ACC112 (cell line): ENCODE results near the gene PAX7.

Source experiments
- H2AFZ ChIP-seq: fragments of 200-600 bp; sonication (generic); one replicate; pipeline ENCODE4 v1.6.0; 2017; ENCODE audit warnings: antibody characterized with exemption, low read length; ENCODE audit not compliant: unreplicated experiment
- H3K27ac ChIP-seq: fragments of 200-600 bp; sonication (generic); 2 replicates; pipeline ENCODE4 v1.5.1; 2014; ENCODE audit warnings: low read depth, mild to moderate bottlenecking, antibody characterized with exemption, low read length, moderate library complexity
- H3K27me3 ChIP-seq: fragments of 200-600 bp; sonication (generic); 2 replicates; pipeline ENCODE4 v1.6.1; 2014; ENCODE audit warnings: mild to moderate bottlenecking, antibody characterized with exemption, low read length, moderate library complexity, mixed read lengths; ENCODE audit not compliant: insufficient read depth
- H3K36me3 ChIP-seq: fragments of 200-600 bp; sonication (generic); 2 replicates; pipeline ENCODE4 v1.6.1; 2016; ENCODE audit warnings: mild to moderate bottlenecking, antibody characterized with exemption, low read length, moderate library complexity, mixed read lengths; ENCODE audit not compliant: insufficient read depth
- H3K4me1 ChIP-seq: fragments of 200-600 bp; sonication (generic); one replicate; pipeline ENCODE4 v1.6.1; 2016; ENCODE audit warnings: low read length, mixed read lengths; ENCODE audit not compliant: insufficient read depth, unreplicated experiment, control insufficient read depth
- H3K4me3 ChIP-seq: fragments of 200-600 bp; sonication (generic); 2 replicates; pipeline ENCODE4 v1.5.1; 2014; ENCODE audit warnings: mild to moderate bottlenecking, low read depth, low read length
- H3K79me2 ChIP-seq: fragments of 200-600 bp; sonication (generic); one replicate; pipeline ENCODE4 v1.6.0; 2016; ENCODE audit warnings: low read length; ENCODE audit not compliant: control insufficient read depth, unreplicated experiment, insufficient read depth

Gene PAX7

GRCh38 chr1:18652791-18653190, 22.1 kb downstream of the PAX7 start:
- no peaks in the 10 kb centered on the region for H3K4me1 ChIP-seq
- no peak overlapping the region for H2AFZ ChIP-seq
- H3K36me3 ChIP-seq, result no peaks in the 10 kb centered on the region
- H3K27me3 ChIP-seq, result peaks cover 85% of the 10 kb centered on the region
- no peaks in the 10 kb centered on the region for H3K79me2 ChIP-seq
- H3K27ac ChIP-seq, result no peak overlapping the region
- no peak overlapping the region for H3K4me3 ChIP-seq

DNA sequence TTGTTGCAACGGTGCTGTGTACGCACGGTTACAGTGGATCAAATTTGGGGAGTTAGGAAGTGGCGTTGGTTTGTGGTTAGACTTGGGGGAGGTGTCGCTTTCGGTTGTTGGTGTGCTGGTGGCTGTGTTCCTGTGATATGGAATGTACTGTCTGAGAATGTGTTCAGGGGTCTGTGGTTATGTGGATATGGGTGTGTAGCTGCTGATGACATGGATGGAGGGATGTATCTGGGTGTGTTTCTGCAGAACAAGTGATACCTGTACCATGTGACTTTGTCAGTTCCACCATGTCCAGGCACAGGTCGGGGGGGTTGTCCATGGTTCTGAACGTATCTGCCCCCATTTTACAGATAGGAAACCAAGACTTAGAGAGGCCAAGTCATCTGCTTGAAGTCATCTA, 22.7 kb downstream of the PAX7 start:
- Histone ChIP-seq H3K27me3 (peaks cover 80% of the 10 kb centered on the region), H3K4me3 (no peak overlapping the region), H3K4me1 (no peaks in the 10 kb centered on the region), H3K27ac (no peak overlapping the region), H2AFZ (no peak overlapping the region), H3K36me3 (no peaks in the 10 kb centered on the region), H3K79me2 (no peaks in the 10 kb centered on the region)

DNA sequence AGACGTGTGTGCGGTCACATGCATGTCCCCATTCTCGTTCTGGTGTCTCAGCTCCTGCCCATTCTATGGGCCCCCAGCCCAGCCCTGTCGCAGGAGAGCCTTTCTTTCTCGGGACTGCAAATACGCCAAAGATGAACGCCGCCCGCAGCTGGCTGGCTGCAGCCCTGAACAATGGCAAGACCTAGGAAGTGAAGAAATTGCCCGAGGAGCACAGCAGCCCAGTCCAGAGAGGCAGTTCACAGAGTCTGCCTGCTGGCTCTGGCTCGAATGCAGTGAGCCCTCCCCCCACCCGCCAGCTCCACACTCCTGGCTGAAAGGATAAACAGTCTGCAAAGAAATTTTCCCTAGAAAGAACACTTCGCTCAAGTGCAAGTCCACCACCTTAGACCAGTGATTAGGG, 23.3 kb downstream of the PAX7 start:
- peaks cover 80% of the 10 kb centered on the region for H3K27me3 ChIP-seq
- H3K79me2 ChIP-seq, result no peaks in the 10 kb centered on the region
- H3K27ac ChIP-seq, result no peak overlapping the region
- H2AFZ ChIP-seq, result no peak overlapping the region
- H3K36me3 ChIP-seq, result no peaks in the 10 kb centered on the region
- no peaks in the 10 kb centered on the region for H3K4me1 ChIP-seq
- H3K4me3 ChIP-seq, result no peak overlapping the region

DNA sequence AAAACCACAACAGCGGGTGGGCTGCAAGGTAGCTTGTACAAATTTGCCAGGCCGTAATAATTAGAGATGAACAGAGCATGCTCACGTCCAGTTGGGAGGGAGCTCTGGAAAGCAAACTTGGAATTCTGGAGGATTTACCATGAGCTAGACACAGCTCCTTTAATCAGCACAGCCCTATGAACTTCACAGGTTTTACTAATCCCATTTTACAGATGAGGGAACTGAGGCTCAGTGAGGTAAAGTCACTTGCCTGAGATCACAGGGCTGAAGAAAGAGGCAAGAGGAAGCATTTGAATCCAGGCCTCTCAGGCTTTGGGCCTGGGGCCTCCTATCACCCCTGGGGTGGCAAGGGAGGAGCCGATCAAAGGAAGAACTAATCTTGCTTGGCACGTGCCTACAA, 24.0 kb downstream of the PAX7 start:
- Histone ChIP-seq H3K27ac (no peak overlapping the region), H2AFZ (no peak overlapping the region), H3K27me3 (peaks cover 79% of the 10 kb centered on the region), H3K36me3 (no peaks in the 10 kb centered on the region), H3K4me3 (no peak overlapping the region), H3K79me2 (no peaks in the 10 kb centered on the region), H3K4me1 (no peaks in the 10 kb centered on the region)

DNA sequence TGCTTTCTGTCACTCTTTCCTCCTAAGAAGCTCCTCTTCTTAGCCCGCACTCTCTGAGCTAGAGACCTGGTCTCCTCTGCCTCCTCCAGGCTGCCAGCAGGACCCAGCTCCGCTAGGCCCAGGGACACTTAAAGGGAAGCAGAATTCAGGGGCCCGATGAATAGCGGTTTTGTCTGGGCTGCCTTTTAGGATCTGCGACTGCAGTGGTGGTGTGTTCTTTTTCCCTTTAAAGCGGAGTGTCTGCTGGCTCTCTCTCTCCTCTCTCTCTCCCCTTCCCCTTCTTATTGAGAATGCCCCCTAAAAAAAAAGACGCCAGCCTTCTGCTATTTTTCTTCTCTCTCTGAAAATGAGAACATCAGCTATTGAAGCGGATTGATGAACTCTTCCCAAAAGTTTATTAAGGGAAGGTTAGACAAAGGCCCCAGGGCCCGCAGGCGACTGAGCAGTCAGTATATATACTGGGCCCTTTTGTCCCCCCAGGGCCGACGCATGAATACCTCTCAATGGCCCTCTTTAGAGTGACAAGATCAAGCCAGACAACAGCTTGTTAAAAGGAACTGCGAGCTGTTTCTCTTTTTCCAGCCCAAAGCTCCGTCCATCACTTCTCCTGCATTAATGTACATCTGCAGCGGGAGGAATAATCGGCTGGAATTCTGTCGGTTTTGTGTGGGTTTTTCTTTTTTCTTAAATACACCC, 27.0 kb downstream of the PAX7 start:
- Histone ChIP-seq H3K36me3 (no peaks in the 10 kb centered on the region), H3K79me2 (no peaks in the 10 kb centered on the region), H3K27me3 (peaks cover 60% of the 10 kb centered on the region), H2AFZ (no peak overlapping the region), H3K4me3 (no peak overlapping the region), H3K27ac (no peak overlapping the region), H3K4me1 (no peaks in the 10 kb centered on the region)

- H3K27me3 ChIP-seq, result peaks cover 52% of the 10 kb centered on the region
- H2AFZ ChIP-seq, result no peak overlapping the region
- no peaks in the 10 kb centered on the region for H3K36me3 ChIP-seq
- H3K4me1 ChIP-seq, result no peaks in the 10 kb centered on the region
- H3K27ac ChIP-seq, result no peak overlapping the region
- no peaks in the 10 kb centered on the region for H3K79me2 ChIP-seq
- H3K4me3 ChIP-seq, result no peak overlapping the region
Observed at GRCh38 chr1:18658831-18659230, 28.2 kb downstream of the PAX7 start.

DNA sequence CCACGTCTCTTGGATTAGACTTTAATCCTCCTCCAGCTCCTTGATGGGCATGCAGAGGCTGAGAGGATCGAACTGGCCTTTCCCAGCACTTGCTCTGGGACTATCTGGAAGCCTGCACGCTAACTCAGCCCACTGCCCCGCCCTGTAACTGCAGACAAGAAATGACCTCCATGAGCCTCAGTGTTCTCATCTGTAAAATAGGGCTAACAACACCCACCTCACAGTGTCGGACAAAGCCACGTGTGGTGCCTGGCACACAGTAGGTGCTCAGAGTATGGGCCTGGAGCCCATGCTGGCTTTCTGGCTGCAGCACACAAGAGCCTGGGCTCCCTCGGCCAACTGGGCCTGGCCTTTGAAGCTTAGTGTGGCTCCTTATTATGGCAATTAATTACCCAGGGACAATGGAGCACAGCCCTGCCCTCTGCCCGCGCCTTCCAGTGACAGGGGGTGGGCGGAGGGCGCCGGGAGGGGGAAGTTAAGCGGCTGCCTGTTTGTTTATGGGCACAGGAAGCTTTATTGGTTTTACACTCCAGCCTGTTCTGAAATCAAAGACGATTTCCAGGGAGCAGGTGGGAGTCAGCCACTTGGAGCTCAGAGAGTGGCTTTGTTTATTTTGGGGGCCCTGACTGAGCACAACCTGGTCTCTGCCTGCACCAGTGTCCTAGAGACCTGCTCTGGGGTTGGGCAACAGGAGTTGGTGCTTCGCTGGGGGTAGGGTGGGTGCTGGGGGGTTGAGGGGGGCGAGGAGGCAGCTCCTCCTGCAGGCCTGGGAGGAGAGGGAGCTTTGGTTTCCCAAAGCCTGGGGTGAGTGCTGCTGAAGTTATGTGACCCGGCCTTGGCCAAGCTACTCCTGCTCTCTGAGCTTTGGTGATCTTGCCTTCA, 31.0 kb downstream of the PAX7 start:
- Histone ChIP-seq H3K27ac (no peak overlapping the region), H3K27me3 (peaks cover 43% of the 10 kb centered on the region), H2AFZ (no peak overlapping the region), H3K36me3 (no peaks in the 10 kb centered on the region), H3K79me2 (no peaks in the 10 kb centered on the region), H3K4me1 (no peaks in the 10 kb centered on the region), H3K4me3 (no peak overlapping the region)

GRCh38 chr1:18662286-18662639, 31.6 kb downstream of the PAX7 start:
- H3K79me2 ChIP-seq, result no peaks in the 10 kb centered on the region
- no peaks in the 10 kb centered on the region for H3K36me3 ChIP-seq
- H3K4me3 ChIP-seq, result no peak overlapping the region
- H2AFZ ChIP-seq, result no peak overlapping the region
- no peak overlapping the region for H3K27ac ChIP-seq
- H3K4me1 ChIP-seq, result no peaks in the 10 kb centered on the region
- H3K27me3 ChIP-seq, result peaks cover 43% of the 10 kb centered on the region

DNA sequence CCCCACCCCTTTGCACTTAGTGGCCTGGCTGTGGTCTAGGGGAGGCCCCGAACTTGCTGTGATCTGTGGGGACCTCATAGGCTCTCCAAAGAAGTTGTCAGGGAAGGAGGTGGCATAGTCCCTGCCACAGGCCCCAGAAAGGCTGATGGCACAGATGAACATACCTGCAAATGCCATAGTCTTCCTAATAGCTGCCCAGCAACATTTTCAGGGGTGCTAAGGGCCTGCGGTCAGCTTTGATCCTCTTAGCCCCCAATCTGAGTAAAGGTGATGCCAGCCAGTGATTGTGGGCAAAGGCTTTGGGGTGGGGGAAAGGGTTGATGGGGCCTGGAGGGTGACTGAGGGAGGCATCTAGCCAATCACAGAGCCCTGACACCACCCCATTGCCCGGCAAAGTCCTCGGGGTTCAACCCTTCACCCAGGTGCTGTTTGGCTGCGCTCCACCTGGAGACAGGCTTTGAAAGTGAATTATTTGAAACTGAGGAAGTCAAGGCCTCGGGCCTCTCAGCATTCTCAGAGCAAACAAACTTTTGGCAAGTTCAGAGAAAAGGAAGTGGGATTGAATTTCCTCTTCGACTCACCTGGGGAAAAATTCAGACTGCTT, 35.8 kb downstream of the PAX7 start:
- no peaks in the 10 kb centered on the region for H3K4me1 ChIP-seq
- peaks cover 24% of the 10 kb centered on the region for H3K27me3 ChIP-seq
- no peak overlapping the region for H2AFZ ChIP-seq
- H3K36me3 ChIP-seq, result no peaks in the 10 kb centered on the region
- no peak overlapping the region for H3K4me3 ChIP-seq
- no peak overlapping the region for H3K27ac ChIP-seq
- no peaks in the 10 kb centered on the region for H3K79me2 ChIP-seq

DNA sequence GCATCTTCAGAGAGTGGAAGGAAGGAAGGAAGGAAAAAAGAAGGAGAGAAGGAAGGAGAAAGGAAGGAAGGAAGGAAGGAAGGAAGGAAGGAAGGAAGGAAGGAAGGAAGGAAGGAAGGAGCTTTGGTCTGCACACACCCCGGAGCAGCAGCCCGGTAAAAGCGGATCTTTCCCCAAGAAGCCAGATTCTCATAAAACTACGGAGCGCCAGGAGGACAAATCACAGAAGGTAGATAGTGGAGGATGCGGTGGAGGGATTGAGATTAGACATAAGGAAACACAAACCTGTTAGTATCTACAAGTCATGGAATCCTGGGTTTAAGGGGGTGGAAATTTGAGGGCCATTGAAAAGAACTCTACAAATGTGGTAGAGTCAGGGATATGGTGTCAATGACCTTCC, 36.7 kb downstream of the PAX7 start:
- Histone ChIP-seq H3K36me3 (no peaks in the 10 kb centered on the region), H3K4me1 (no peaks in the 10 kb centered on the region), H3K27ac (no peak overlapping the region), H3K4me3 (no peak overlapping the region), H3K27me3 (peaks cover 16% of the 10 kb centered on the region), H2AFZ (no peak overlapping the region), H3K79me2 (no peaks in the 10 kb centered on the region)

GRCh38 chr1:18668046-18668445, 37.4 kb downstream of the PAX7 start:
- no peak overlapping the region for H2AFZ ChIP-seq
- H3K4me3 ChIP-seq, result no peak overlapping the region
- H3K27me3 ChIP-seq, result peaks cover 19% of the 10 kb centered on the region
- H3K4me1 ChIP-seq, result no peaks in the 10 kb centered on the region
- no peak overlapping the region for H3K27ac ChIP-seq
- H3K36me3 ChIP-seq, result no peaks in the 10 kb centered on the region
- no peaks in the 10 kb centered on the region for H3K79me2 ChIP-seq
